ENCODE results near the gene TLN1.

- TF ChIP-seq EZH2 (IDR thresholded peaks at IDR 0.05; ENCODE audit: insufficient read depth, poor library complexity, severe bottlenecking) (no peak), EZH2phosphoT487 (IDR thresholded peaks at IDR 0.05; ENCODE audit: insufficient read depth, low read depth) (no peak)
Measured at GRCh38 chr9:35683323-35683722, 48.7 kb downstream of the TLN1 start.
